Mammary epithelial cell (primary cell): ENCODE measurements around the gene GPR180.

Source experiments
- CTCF ChIP-seq, 2 donors: IDR thresholded peaks in 1 of 2; conservative IDR thresholded peaks in 1 of 2; 2 replicates each; pipeline ENCODE4 v1.5.1; 2011 to 2012; ENCODE audit warnings: inconsistent platforms in 2 of 2, low read length in 2 of 2, mild to moderate bottlenecking in 2 of 2, control low read depth in 1 of 2, low read depth in 1 of 2; ENCODE audit not compliant: insufficient read depth in 1 of 2; ENCODE audit errors: extremely low read depth in 1 of 2
- EZH2 ChIP-seq: IDR thresholded peaks from 2 replicates; pipeline ENCODE4 v1.6.1; 2012; ENCODE audit warnings: low read length, inconsistent platforms, borderline replicate concordance

- TF ChIP-seq CTCF (conservative IDR thresholded peaks at IDR 0.05 in 1 of 2, IDR thresholded peaks at IDR 0.05 in 1 of 2; ENCODE audit: extremely low read depth in 1 of 2, insufficient read depth in 1 of 2, low read depth in 1 of 2, low read length in 2 of 2) (no peak), EZH2 (no peak)
Measured at GRCh38 chr13:94682229-94682628, 80.6 kb downstream of the GPR180 start.
